Gastrocnemius medialis (tissue), 4 donors: ENCODE measurements around the gene UBE2L3.

Experiments used
- POLR2A ChIP-seq, 2 donors: fragments of 450-650 bp; IDR thresholded peaks; one replicate each; pipeline ENCODE4 v1.6.1; 2017; ENCODE audit warnings: antibody characterized with exemption in 2 of 2, mild to moderate bottlenecking in 2 of 2, moderate library complexity in 2 of 2
- TF ChIP-seq, protein P1 (sequence below), 5 experiments: fragments of 450-650 bp in 3 of 5; fragments of 200-600 bp in 2 of 5; sonication (generic) in 2 of 5; IDR thresholded peaks in 4 of 5; conservative IDR thresholded peaks in 1 of 5; 1 replicate in 4 of 5; 2 replicates in 1 of 5; pipeline ENCODE4 v1.5.1; 2016 to 2019; ENCODE audit warnings: antibody characterized with exemption in 5 of 5, mild to moderate bottlenecking in 3 of 5, moderate library complexity in 3 of 5

DNA sequence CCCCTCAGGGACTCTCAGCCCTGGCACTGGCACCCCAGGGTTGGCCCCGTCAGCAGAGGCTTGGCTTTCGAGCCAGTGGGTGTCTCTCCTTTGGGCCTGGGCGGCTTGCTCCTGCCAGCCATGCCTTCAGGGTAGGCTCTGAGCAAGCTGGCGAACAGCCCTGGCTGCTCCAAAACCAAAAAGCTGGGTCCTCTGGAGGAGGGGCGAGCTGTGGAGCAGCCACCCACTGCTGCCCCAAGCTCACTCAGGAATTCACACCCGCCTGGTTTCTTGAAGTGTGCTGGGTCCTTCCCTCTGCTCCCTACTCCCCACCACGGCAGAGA lies 56.1 kb downstream of the UBE2L3 start:
- TF ChIP-seq, protein P1, sequence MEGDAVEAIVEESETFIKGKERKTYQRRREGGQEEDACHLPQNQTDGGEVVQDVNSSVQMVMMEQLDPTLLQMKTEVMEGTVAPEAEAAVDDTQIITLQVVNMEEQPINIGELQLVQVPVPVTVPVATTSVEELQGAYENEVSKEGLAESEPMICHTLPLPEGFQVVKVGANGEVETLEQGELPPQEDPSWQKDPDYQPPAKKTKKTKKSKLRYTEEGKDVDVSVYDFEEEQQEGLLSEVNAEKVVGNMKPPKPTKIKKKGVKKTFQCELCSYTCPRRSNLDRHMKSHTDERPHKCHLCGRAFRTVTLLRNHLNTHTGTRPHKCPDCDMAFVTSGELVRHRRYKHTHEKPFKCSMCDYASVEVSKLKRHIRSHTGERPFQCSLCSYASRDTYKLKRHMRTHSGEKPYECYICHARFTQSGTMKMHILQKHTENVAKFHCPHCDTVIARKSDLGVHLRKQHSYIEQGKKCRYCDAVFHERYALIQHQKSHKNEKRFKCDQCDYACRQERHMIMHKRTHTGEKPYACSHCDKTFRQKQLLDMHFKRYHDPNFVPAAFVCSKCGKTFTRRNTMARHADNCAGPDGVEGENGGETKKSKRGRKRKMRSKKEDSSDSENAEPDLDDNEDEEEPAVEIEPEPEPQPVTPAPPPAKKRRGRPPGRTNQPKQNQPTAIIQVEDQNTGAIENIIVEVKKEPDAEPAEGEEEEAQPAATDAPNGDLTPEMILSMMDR (IDR thresholded peaks at IDR 0.05 in 4 of 5, conservative IDR thresholded peaks at IDR 0.05 in 1 of 5), result no peak
- no peak for TF ChIP-seq POLR2A (IDR thresholded peaks at IDR 0.05)
